Fibroblast of the aortic adventitia (primary cell): Measurements from ENCODE around the gene TOB1. TPM values are rescaled to one million over a fixed set of nuclear protein-coding genes. Genes with fewer than 3 reads are reported as not detected.

Experiments
- DNase-seq: peaks from one replicate; pipeline ENCODE4 v3.0.0-alpha.2; 2010; ENCODE audit warnings: low read depth
- H3K4me3 ChIP-seq: 2 replicates; pipeline ENCODE4 v1.5.1; 2011; ENCODE audit warnings: low read depth, mild to moderate bottlenecking, control low read depth, low read length, moderate library complexity
- total RNA-seq: library from RNA; depleted of rRNA; stranded (reverse); fragments of >200 nt; gene quantifications from 2 replicates; pipeline ENCODE4 v1.2.3, GENCODE V29; 2012; ENCODE audit warnings: low replicate concordance
- TF ChIP-seq, protein P1 (sequence below): IDR thresholded peaks from 2 replicates; pipeline ENCODE4 v1.5.1; 2011; ENCODE audit warnings: mild to moderate bottlenecking, low read length, control low read depth, inconsistent platforms; ENCODE audit not compliant: insufficient read depth

Gene TOB1
- total RNA-seq, 1 donor: 21.1 TPM

GRCh38 chr17:50847566-50847965, 18.6 kb downstream of the TOB1 start:
- no peak for DNase-seq
- TF ChIP-seq, protein P1, sequence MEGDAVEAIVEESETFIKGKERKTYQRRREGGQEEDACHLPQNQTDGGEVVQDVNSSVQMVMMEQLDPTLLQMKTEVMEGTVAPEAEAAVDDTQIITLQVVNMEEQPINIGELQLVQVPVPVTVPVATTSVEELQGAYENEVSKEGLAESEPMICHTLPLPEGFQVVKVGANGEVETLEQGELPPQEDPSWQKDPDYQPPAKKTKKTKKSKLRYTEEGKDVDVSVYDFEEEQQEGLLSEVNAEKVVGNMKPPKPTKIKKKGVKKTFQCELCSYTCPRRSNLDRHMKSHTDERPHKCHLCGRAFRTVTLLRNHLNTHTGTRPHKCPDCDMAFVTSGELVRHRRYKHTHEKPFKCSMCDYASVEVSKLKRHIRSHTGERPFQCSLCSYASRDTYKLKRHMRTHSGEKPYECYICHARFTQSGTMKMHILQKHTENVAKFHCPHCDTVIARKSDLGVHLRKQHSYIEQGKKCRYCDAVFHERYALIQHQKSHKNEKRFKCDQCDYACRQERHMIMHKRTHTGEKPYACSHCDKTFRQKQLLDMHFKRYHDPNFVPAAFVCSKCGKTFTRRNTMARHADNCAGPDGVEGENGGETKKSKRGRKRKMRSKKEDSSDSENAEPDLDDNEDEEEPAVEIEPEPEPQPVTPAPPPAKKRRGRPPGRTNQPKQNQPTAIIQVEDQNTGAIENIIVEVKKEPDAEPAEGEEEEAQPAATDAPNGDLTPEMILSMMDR: no peak

DNA sequence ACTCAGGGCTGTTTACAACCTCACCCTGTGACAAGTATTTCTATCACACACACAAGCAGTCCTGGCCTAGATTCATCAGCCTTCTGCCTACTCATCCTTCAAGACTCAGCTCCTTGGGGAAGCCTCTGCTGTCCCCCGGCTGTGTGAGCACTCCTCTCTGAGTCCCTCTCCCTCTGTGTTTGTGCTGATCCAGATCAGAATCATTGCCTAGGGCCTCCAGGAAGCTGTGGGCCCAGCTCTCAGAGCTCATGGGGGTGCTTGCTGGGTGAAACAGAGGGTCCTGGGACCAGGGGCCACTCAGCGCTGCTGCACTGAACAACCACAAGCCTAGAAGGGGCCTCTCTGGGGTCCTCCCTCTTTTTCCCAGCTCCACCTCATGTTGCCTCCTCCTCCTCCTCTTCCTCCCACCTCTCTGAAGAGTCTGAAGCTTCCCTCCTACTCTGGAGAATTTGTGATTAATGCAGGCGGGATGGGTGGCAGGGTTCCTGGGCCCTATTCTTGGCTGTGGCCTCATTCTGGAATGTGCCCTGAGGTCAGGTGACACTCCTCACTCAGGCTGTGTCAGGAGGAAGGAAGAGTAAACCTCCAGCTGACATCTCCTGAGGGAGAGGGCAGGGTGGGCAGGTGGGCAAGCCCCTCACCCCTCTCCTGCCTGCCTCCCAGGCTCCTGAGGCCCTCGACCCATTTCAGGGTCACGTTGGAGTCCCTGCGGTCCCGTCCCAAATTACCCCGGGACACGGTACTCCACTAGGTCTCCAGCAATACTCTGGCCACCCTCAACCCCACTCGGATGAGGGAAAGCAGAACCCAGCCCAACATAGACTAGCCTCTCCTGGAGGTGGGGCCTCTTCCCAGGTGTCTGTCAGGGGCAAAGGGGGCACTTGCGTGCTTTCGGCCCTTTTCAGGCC, 20.7 kb downstream of the TOB1 start:
- TF ChIP-seq, protein P1: no peak
- no peak for DNase-seq
- H3K4me3 ChIP-seq: no peak overlapping the region

More at GRCh38 chr17:50847566-50847965, 18.6 kb downstream of the TOB1 start:
- H3K4me3 ChIP-seq: no peak overlapping the region

- TF ChIP-seq, protein P1: no peak
- H3K4me3 ChIP-seq: no peak overlapping the region
- DNase-seq: no peak
Observed at GRCh38 chr17:50844117-50844700, 21.9 kb downstream of the TOB1 start.

- TF ChIP-seq, protein P1: no peak
- no peak for DNase-seq
- H3K4me3 ChIP-seq: no peak overlapping the region
Observed at GRCh38 chr17:50843150-50843905, 22.8 kb downstream of the TOB1 start.

- no peak overlapping the region for H3K4me3 ChIP-seq
- DNase-seq: no peak
- TF ChIP-seq, protein P1: no peak
Observed at GRCh38 chr17:50842506-50843149, 23.5 kb downstream of the TOB1 start.

DNA sequence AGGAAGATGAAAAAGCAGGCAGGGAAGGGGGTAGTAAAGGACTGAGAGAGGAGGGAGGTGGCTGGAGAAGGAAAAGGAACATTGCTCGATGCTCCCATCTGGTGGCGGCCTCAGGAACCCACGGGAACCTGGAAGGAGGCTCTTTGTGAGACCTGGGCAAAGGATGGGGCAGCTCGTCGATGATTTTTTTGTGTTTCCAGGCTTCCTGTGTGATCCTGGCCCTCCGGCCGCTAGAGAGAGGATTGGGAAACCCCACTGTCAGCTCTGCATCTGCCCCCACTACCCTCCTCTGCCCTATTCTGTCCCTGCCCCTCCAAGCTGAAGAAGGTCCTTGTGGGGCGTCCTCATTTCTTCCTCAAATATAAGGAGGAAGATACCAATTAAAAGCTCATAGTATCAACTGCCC, 24.2 kb downstream of the TOB1 start:
- DNase-seq: peak; percentile 74
- H3K4me3 ChIP-seq: no peak overlapping the region
- TF ChIP-seq, protein P1: peak; percentile 87
